IPS DF 6.9 (cell line): ENCODE results near the gene CENPU.
"Not testable (repeated sequence)": the region's sequence is repeated elsewhere in the genome, so short reads cannot be mapped to it uniquely, and the experiment has no call there.

Experiments used
- DNase-seq: peaks from one replicate; pipeline ENCODE4 v3.0.0-alpha.2; 2013; ENCODE audit warnings: low read depth, low spot score
- H3K27ac ChIP-seq: one replicate; pipeline ENCODE4 v1.5.1; 2013; ENCODE audit warnings: low read length, control low read depth
- H3K27me3 ChIP-seq: 2 replicates; pipeline ENCODE4 v1.6.1; 2013; ENCODE audit warnings: mild to moderate bottlenecking, low read length; ENCODE audit not compliant: control insufficient read depth, insufficient read depth
- H3K36me3 ChIP-seq: 2 replicates; pipeline ENCODE4 v1.6.1; 2013; ENCODE audit warnings: low read length; ENCODE audit not compliant: control insufficient read depth, insufficient read depth
- H3K4me1 ChIP-seq: 2 replicates; pipeline ENCODE4 v1.6.1; 2013; ENCODE audit warnings: low read length; ENCODE audit not compliant: control insufficient read depth, insufficient read depth
- H3K4me3 ChIP-seq: 2 replicates; pipeline ENCODE4 v1.5.1; 2013; ENCODE audit warnings: mild to moderate bottlenecking, low read length
- H3K9me3 ChIP-seq: 2 replicates; pipeline ENCODE4 v1.6.1; 2013; ENCODE audit warnings: low read length, inconsistent platforms; ENCODE audit not compliant: control insufficient read depth, insufficient read depth
- WGBS: extraction: QIAGEN DNeasy Blood & Tissue Kit; methylation state at CpG from one replicate; pipeline ENCODE4 v1.1.7; 2013; ENCODE audit warnings: mixed read lengths, missing lambda C conversion rate; ENCODE audit not compliant: insufficient read length, insufficient coverage; 5-methylcytosine and 5-hydroxymethylcytosine counted together

Gene CENPU

GRCh38 chr4:184752496-184753275 is 18.8 kb upstream of the CENPU start:
- no CpG with 5 or more reads among the region's 9 CpGs for WGBS

GRCh38 chr4:184751585-184751956 is 17.7 kb upstream of the CENPU start:
- H3K4me3 ChIP-seq, result no peak overlapping the region
- H3K36me3 ChIP-seq, result no peaks in the 10 kb centered on the region
- H3K27me3 ChIP-seq, result no peaks in the 10 kb centered on the region
- DNase-seq, result no peak
- WGBS, result no CpG with 5 or more reads among the region's 6 CpGs
- H3K27ac ChIP-seq, result no peak overlapping the region
- no peaks in the 10 kb centered on the region for H3K9me3 ChIP-seq
- peaks cover 11% of the 10 kb centered on the region for H3K4me1 ChIP-seq

More at GRCh38 chr4:184752496-184753275, 18.8 kb upstream of the CENPU start:
- no peaks in the 10 kb centered on the region for H3K27me3 ChIP-seq
- H3K27ac ChIP-seq, result no peak overlapping the region
- peaks cover 6% of the 10 kb centered on the region; the same call in 1 of the 2 replicates for H3K4me1 ChIP-seq
- H3K9me3 ChIP-seq, result no peaks in the 10 kb centered on the region
- no peaks in the 10 kb centered on the region for H3K36me3 ChIP-seq
- H3K4me3 ChIP-seq, result no peak overlapping the region
- DNase-seq, result no peak

GRCh38 chr4:184750926-184751584 is 17.2 kb upstream of the CENPU start:
- H3K4me1 ChIP-seq, result peaks cover 14% of the 10 kb centered on the region
- WGBS, result no CpG with 5 or more reads among the region's 8 CpGs

GRCh38 chr4:184748251-184748652 is 14.4 kb upstream of the CENPU start:
- WGBS, result no CpG with 5 or more reads among the region's 8 CpGs
- Histone ChIP-seq H3K9me3 (no peaks in the 10 kb centered on the region), H3K4me3 (no peak overlapping the region), H3K4me1 (peaks cover 14% of the 10 kb centered on the region), H3K27me3 (no peaks in the 10 kb centered on the region), H3K27ac (no peak overlapping the region), H3K36me3 (no peaks in the 10 kb centered on the region)
- no peak for DNase-seq

More at GRCh38 chr4:184750926-184751584, 17.2 kb upstream of the CENPU start:
- no peak overlapping the region for H3K4me3 ChIP-seq
- H3K36me3 ChIP-seq, result no peaks in the 10 kb centered on the region
- H3K9me3 ChIP-seq, result no peaks in the 10 kb centered on the region
- no peak overlapping the region for H3K27ac ChIP-seq
- H3K27me3 ChIP-seq, result no peaks in the 10 kb centered on the region
- DNase-seq, result no peak

- peaks cover 14% of the 10 kb centered on the region for H3K4me1 ChIP-seq
- no peaks in the 10 kb centered on the region for H3K36me3 ChIP-seq
- H3K27ac ChIP-seq, result no peak overlapping the region
- no peaks in the 10 kb centered on the region for H3K9me3 ChIP-seq
- no peak for DNase-seq
- no peaks in the 10 kb centered on the region for H3K27me3 ChIP-seq
- H3K4me3 ChIP-seq, result no peak overlapping the region
- WGBS, result no CpG with 5 or more reads among the region's 4 CpGs
Measured at GRCh38 chr4:184747034-184747830, 13.3 kb upstream of the CENPU start.

GRCh38 chr4:184745831-184746795 is 12.2 kb upstream of the CENPU start:
- DNase-seq, result no peak
- H3K4me3 ChIP-seq, result no peak overlapping the region
- H3K4me1 ChIP-seq, result peaks cover 14% of the 10 kb centered on the region
- peaks cover 3% of the 10 kb centered on the region; the same call in 1 of the 2 replicates for H3K36me3 ChIP-seq
- H3K27ac ChIP-seq, result no peak overlapping the region
- no peaks in the 10 kb centered on the region for H3K27me3 ChIP-seq
- no peaks in the 10 kb centered on the region for H3K9me3 ChIP-seq
- WGBS, result no CpG with 5 or more reads among the region's 10 CpGs

GRCh38 chr4:184744236-184744635 is 10.3 kb upstream of the CENPU start:
- Histone ChIP-seq H3K4me3 (no peak overlapping the region), H3K27me3 (no peaks in the 10 kb centered on the region), H3K27ac (no peak overlapping the region), H3K9me3 (peaks cover 1% of the 10 kb centered on the region), H3K4me1 (peaks cover 14% of the 10 kb centered on the region), H3K36me3 (peaks cover 3% of the 10 kb centered on the region; the same call in 1 of the 2 replicates)
- WGBS, result no CpG with 5 or more reads among the region's 10 CpGs
- no peak for DNase-seq

GRCh38 chr4:184743650-184744049 is 9.8 kb upstream of the CENPU start:
- Histone ChIP-seq H3K4me3 (no peak overlapping the region), H3K4me1 (peaks cover 12% of the 10 kb centered on the region), H3K27ac (no peak overlapping the region), H3K9me3 (peaks cover 1% of the 10 kb centered on the region), H3K36me3 (peaks cover 3% of the 10 kb centered on the region; the same call in 1 of the 2 replicates), H3K27me3 (no peaks in the 10 kb centered on the region)
- DNase-seq, result no peak
- WGBS, result no CpG with 5 or more reads among the region's 4 CpGs

- not testable (repeated sequence) for H3K27me3 ChIP-seq, DNase-seq, H3K27ac ChIP-seq, H3K36me3 ChIP-seq, H3K4me3 ChIP-seq, H3K4me1 ChIP-seq, H3K9me3 ChIP-seq
- WGBS, result no CpG with 5 or more reads among the region's 1 CpG
Measured at GRCh38 chr4:184741651-184742050, 7.8 kb upstream of the CENPU start.
